ENCODE results near the gene ARHGEF10L. TPM values are rescaled to one million over a fixed set of nuclear protein-coding genes. Genes with fewer than 3 reads are reported as not detected.

ARHGEF10L gene
- total RNA-seq, 1 experiment from 2014 or later = not detected

DNA sequence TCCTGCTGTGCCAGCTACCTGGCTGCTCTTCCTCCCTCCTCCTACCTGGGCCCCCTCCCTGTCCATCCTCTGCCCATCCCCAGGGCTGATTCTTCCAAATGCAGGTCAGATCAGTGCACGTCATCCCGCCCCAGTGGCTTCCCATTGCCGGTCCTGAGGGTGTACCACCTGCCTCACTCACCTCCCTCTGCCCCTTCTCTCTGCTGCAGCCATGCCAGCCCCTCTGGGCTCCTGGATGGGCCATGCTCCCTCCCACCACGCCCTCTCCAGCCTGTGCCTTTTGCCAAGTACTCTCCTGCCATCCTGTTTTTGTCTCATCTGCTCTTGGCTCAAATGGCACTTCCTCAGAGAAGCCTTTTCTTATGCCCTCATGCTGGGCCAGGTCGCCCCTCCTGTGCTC, 95.8 kb downstream of the ARHGEF10L start:
- no peak for DNase-seq
- peaks cover 17% of the 10 kb centered on the region; the same call in 1 of the 2 replicates for H4K20me1 ChIP-seq (ENCODE audit: insufficient read depth, low read depth, low read length)
- H3K36me3 ChIP-seq (ENCODE audit: insufficient read depth, low read length) = no peaks in the 10 kb centered on the region
- no peak overlapping the region for H2AFZ ChIP-seq (ENCODE audit: low read length)
- H3K9ac ChIP-seq (ENCODE audit: low read length) = no peak overlapping the region
- no peaks in the 10 kb centered on the region for H3K9me3 ChIP-seq (ENCODE audit: low read length)
- no peak overlapping the region for H3K4me3 ChIP-seq (ENCODE audit: low read length)
- H3K9me2 ChIP-seq (replicated peaks; ENCODE audit: insufficient read depth, low read length) = no peaks in the 10 kb centered on the region
- H3K79me2 ChIP-seq (ENCODE audit: low read length) = no peaks in the 10 kb centered on the region
- no peak overlapping the region for H3K27ac ChIP-seq (ENCODE audit: low read length)
- H3K4me1 ChIP-seq (ENCODE audit: low read length) = peaks cover 23% of the 10 kb centered on the region
- no peaks in the 10 kb centered on the region for H3K27me3 ChIP-seq (ENCODE audit: low read length)
- peak overlapping the region; percentile 31 for H3K4me2 ChIP-seq (ENCODE audit: low read depth, low read length, poor library complexity, severe bottlenecking)

DNA sequence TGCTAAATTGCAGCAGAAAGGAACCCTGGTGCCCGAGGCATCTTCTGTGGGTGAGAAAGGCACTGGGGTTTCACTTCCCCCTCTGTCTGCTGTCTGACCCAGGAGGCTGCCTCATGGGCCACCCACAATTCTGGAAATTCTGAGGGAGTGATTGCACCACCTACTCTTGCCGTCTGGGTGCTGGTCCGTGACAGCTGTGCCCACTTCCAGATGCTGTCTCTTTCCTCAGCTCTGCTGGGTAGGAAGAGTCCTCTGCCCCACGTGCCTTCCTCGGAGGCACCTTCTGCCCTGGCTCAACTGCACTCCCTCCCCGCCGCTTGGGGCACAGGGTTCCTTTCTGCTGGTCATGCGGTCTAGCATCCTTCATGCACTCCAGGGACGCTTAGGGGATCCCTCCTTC, 96.3 kb downstream of the ARHGEF10L start:
- no peaks in the 10 kb centered on the region for H3K9me3 ChIP-seq (ENCODE audit: low read length)
- no peaks in the 10 kb centered on the region for H3K79me2 ChIP-seq (ENCODE audit: low read length)
- H4K20me1 ChIP-seq (ENCODE audit: insufficient read depth, low read depth, low read length) = peaks cover 17% of the 10 kb centered on the region; the same call in 1 of the 2 replicates
- DNase-seq = peak; percentile 71
- peak overlapping the region; percentile 31 for H3K4me2 ChIP-seq (ENCODE audit: low read depth, low read length, poor library complexity, severe bottlenecking)
- H3K27me3 ChIP-seq (ENCODE audit: low read length) = no peaks in the 10 kb centered on the region
- no peak overlapping the region for H2AFZ ChIP-seq (ENCODE audit: low read length)
- H3K9ac ChIP-seq (ENCODE audit: low read length) = no peak overlapping the region
- H3K27ac ChIP-seq (ENCODE audit: low read length) = no peak overlapping the region
- no peaks in the 10 kb centered on the region for H3K9me2 ChIP-seq (replicated peaks; ENCODE audit: insufficient read depth, low read length)
- H3K4me3 ChIP-seq (ENCODE audit: low read length) = no peak overlapping the region
- H3K4me1 ChIP-seq (ENCODE audit: low read length) = peaks cover 21% of the 10 kb centered on the region
- H3K36me3 ChIP-seq (ENCODE audit: insufficient read depth, low read length) = no peaks in the 10 kb centered on the region

DNA sequence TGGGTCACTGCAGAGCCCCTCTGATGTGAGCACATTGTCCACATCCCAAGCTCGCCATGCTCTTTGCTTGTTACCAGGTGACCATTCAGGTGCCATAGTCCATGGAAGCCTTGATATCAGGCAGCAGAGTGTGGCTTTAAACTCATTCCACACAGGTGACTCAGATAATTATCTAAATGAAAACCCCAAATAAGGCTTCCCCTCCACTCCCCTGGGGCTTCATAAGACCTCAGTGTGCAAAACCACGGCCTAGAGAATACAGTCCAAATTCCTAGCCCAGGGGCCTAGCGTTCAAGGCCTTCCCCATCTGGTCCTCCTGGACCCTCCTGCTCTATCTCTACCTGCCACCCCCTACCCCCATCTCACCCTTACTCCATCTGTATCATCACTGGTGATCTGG, 97.1 kb downstream of the ARHGEF10L start:
- Histone ChIP-seq H3K9me2 (replicated peaks; ENCODE audit: insufficient read depth, low read length) (no peaks in the 10 kb centered on the region), H3K79me2 (ENCODE audit: low read length) (no peaks in the 10 kb centered on the region), H3K4me3 (ENCODE audit: low read length) (no peak overlapping the region), H3K36me3 (ENCODE audit: insufficient read depth, low read length) (no peaks in the 10 kb centered on the region), H3K27me3 (ENCODE audit: low read length) (no peaks in the 10 kb centered on the region), H3K4me1 (ENCODE audit: low read length) (peaks cover 21% of the 10 kb centered on the region), H3K27ac (ENCODE audit: low read length) (no peak overlapping the region), H3K9me3 (ENCODE audit: low read length) (no peaks in the 10 kb centered on the region), H3K9ac (ENCODE audit: low read length) (no peak overlapping the region), H4K20me1 (ENCODE audit: insufficient read depth, low read depth, low read length) (peaks cover 17% of the 10 kb centered on the region; the same call in 1 of the 2 replicates), H3K4me2 (ENCODE audit: low read depth, low read length, poor library complexity, severe bottlenecking) (no peak overlapping the region), H2AFZ (ENCODE audit: low read length) (no peak overlapping the region)
- no peak for DNase-seq

GRCh38 chr1:17637055-17637454, 97.6 kb downstream of the ARHGEF10L start:
- Histone ChIP-seq H3K9me2 (replicated peaks; ENCODE audit: insufficient read depth, low read length) (no peaks in the 10 kb centered on the region), H3K27me3 (ENCODE audit: low read length) (no peaks in the 10 kb centered on the region), H3K4me2 (ENCODE audit: low read depth, low read length, poor library complexity, severe bottlenecking) (no peak overlapping the region), H3K4me3 (ENCODE audit: low read length) (no peak overlapping the region), H3K9ac (ENCODE audit: low read length) (no peak overlapping the region), H4K20me1 (ENCODE audit: insufficient read depth, low read depth, low read length) (peaks cover 17% of the 10 kb centered on the region; the same call in 1 of the 2 replicates), H3K79me2 (ENCODE audit: low read length) (no peaks in the 10 kb centered on the region), H3K4me1 (ENCODE audit: low read length) (peaks cover 21% of the 10 kb centered on the region), H3K36me3 (ENCODE audit: insufficient read depth, low read length) (no peaks in the 10 kb centered on the region), H3K9me3 (ENCODE audit: low read length) (no peaks in the 10 kb centered on the region), H3K27ac (ENCODE audit: low read length) (no peak overlapping the region), H2AFZ (ENCODE audit: low read length) (no peak overlapping the region)
- DNase-seq = no peak

DNA sequence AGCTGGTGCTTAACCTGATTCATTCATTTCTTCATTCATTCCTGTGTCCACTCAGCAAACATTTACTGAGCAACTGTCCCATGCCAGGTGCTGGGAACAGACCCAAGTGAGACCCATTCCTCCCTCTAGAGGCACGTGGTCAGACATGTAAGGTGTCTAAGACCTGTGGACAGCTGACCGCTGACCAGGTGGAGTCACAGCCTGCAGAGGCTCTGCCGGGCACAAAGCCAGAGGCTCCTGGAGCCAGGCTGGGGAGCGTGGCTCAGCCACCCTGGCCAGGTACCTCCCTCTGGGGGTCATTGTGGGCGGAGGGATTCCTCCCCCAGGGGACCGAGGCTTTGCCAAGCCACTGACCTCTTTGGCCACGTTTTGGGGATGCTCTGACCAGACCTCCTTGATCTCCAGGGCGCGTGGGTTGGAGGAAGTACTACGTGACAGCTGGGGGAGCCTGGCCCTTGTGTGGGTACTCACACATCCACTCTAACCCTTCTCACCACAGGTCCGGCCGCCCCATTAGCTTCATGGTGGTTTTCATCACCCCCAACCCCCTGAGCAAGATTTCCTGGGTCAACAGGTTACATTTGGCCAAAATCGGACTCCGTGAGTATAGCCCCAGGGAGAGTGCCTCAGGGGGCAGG, 100.3 kb downstream of the ARHGEF10L start:
- H3K27ac ChIP-seq (ENCODE audit: low read length) = no peak overlapping the region
- H3K9me2 ChIP-seq (replicated peaks; ENCODE audit: insufficient read depth, low read length) = no peaks in the 10 kb centered on the region
- no peaks in the 10 kb centered on the region for H3K27me3 ChIP-seq (ENCODE audit: low read length)
- no peak for DNase-seq
- peaks cover 26% of the 10 kb centered on the region for H3K4me1 ChIP-seq (ENCODE audit: low read length)
- H3K79me2 ChIP-seq (ENCODE audit: low read length) = no peaks in the 10 kb centered on the region
- no peak overlapping the region for H3K9ac ChIP-seq (ENCODE audit: low read length)
- H3K4me2 ChIP-seq (ENCODE audit: low read depth, low read length, poor library complexity, severe bottlenecking) = no peak overlapping the region
- no peaks in the 10 kb centered on the region for H3K9me3 ChIP-seq (ENCODE audit: low read length)
- peaks cover 15% of the 10 kb centered on the region; the same call in 1 of the 2 replicates for H4K20me1 ChIP-seq (ENCODE audit: insufficient read depth, low read depth, low read length)
- no peak overlapping the region for H2AFZ ChIP-seq (ENCODE audit: low read length)
- no peak overlapping the region for H3K4me3 ChIP-seq (ENCODE audit: low read length)
- H3K36me3 ChIP-seq (ENCODE audit: insufficient read depth, low read length) = no peaks in the 10 kb centered on the region

DNA sequence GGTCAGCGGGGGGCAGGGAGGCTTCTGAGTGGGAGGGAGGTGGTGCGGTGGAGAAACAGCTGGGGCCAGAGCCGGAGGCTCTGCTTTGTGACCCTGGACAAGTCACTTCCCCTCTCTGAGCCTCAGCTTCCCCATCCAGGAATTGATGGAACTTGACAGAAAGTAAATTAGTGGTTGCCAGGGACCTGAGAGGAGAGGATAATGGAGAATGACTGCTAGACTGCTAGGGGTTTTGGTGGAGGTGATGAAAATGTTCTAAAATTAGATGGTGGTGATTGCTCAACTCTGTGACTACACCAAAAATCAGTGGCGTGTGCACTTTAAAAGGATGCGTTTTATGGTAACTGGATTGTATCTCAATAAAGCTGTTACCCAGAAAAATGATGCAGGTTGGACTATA, 100.9 kb downstream of the ARHGEF10L start:
- no peak overlapping the region for H3K4me2 ChIP-seq (ENCODE audit: low read depth, low read length, poor library complexity, severe bottlenecking)
- peaks cover 10% of the 10 kb centered on the region; the same call in 1 of the 2 replicates for H4K20me1 ChIP-seq (ENCODE audit: insufficient read depth, low read depth, low read length)
- H3K36me3 ChIP-seq (ENCODE audit: insufficient read depth, low read length) = no peaks in the 10 kb centered on the region
- no peak for DNase-seq
- H3K4me1 ChIP-seq (ENCODE audit: low read length) = peaks cover 20% of the 10 kb centered on the region
- no peaks in the 10 kb centered on the region for H3K9me2 ChIP-seq (replicated peaks; ENCODE audit: insufficient read depth, low read length)
- no peak overlapping the region for H3K9ac ChIP-seq (ENCODE audit: low read length)
- no peaks in the 10 kb centered on the region for H3K79me2 ChIP-seq (ENCODE audit: low read length)
- H3K27me3 ChIP-seq (ENCODE audit: low read length) = no peaks in the 10 kb centered on the region
- H3K27ac ChIP-seq (ENCODE audit: low read length) = no peak overlapping the region
- H3K9me3 ChIP-seq (ENCODE audit: low read length) = no peaks in the 10 kb centered on the region
- H3K4me3 ChIP-seq (ENCODE audit: low read length) = no peak overlapping the region
- no peak overlapping the region for H2AFZ ChIP-seq (ENCODE audit: low read length)

GRCh38 chr1:17640975-17641374, 101.5 kb downstream of the ARHGEF10L start:
- Histone ChIP-seq H3K4me2 (ENCODE audit: low read depth, low read length, poor library complexity, severe bottlenecking) (no peak overlapping the region), H3K36me3 (ENCODE audit: insufficient read depth, low read length) (no peaks in the 10 kb centered on the region), H3K27ac (ENCODE audit: low read length) (no peak overlapping the region), H3K4me3 (ENCODE audit: low read length) (no peak overlapping the region), H4K20me1 (ENCODE audit: insufficient read depth, low read depth, low read length) (0 out of 2 replicates have a peak, but pooled peaks cover 6% of the 10 kb centered on the region), H3K9me2 (replicated peaks; ENCODE audit: insufficient read depth, low read length) (no peaks in the 10 kb centered on the region), H3K27me3 (ENCODE audit: low read length) (no peaks in the 10 kb centered on the region), H3K9ac (ENCODE audit: low read length) (no peak overlapping the region), H2AFZ (ENCODE audit: low read length) (no peak overlapping the region), H3K79me2 (ENCODE audit: low read length) (no peaks in the 10 kb centered on the region), H3K4me1 (ENCODE audit: low read length) (peaks cover 14% of the 10 kb centered on the region), H3K9me3 (ENCODE audit: low read length) (no peaks in the 10 kb centered on the region)
- DNase-seq = no peak

DNA sequence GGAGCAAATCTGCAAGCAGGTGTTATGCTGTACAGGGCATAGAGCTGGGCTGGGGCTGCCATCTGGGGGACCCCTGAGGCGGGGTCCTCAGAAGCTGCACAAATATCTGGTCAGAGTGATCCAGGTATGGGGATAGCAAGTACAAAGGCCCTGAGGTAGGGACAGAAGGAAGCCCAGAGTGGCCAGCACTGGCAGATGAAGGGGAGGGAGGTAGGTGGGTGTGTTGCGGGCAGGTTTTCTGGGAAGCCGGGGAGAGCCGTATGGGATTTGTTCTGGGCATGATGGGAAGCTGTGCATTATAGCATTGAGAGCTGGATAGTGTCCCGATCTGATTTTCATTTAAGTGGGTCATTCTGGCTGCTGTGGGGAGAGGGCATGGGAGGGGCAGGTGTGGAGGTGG, 102.7 kb downstream of the ARHGEF10L start:
- H4K20me1 ChIP-seq (ENCODE audit: insufficient read depth, low read depth, low read length) = no peaks in the 10 kb centered on the region
- no peak overlapping the region for H3K4me3 ChIP-seq (ENCODE audit: low read length)
- no peak overlapping the region for H3K4me2 ChIP-seq (ENCODE audit: low read depth, low read length, poor library complexity, severe bottlenecking)
- H3K79me2 ChIP-seq (ENCODE audit: low read length) = no peaks in the 10 kb centered on the region
- H3K9me2 ChIP-seq (replicated peaks; ENCODE audit: insufficient read depth, low read length) = no peaks in the 10 kb centered on the region
- H3K4me1 ChIP-seq (ENCODE audit: low read length) = peaks cover 5% of the 10 kb centered on the region
- DNase-seq = no peak
- H3K9me3 ChIP-seq (ENCODE audit: low read length) = no peaks in the 10 kb centered on the region
- no peak overlapping the region for H2AFZ ChIP-seq (ENCODE audit: low read length)
- H3K36me3 ChIP-seq (ENCODE audit: insufficient read depth, low read length) = no peaks in the 10 kb centered on the region
- H3K27ac ChIP-seq (ENCODE audit: low read length) = no peak overlapping the region
- H3K9ac ChIP-seq (ENCODE audit: low read length) = no peak overlapping the region
- H3K27me3 ChIP-seq (ENCODE audit: low read length) = no peaks in the 10 kb centered on the region
